ENCODE results near the gene RAB3IP. TPM values are rescaled to one million over a fixed set of nuclear protein-coding genes. Genes with fewer than 3 reads are reported as not detected.

Gene RAB3IP, protein sequence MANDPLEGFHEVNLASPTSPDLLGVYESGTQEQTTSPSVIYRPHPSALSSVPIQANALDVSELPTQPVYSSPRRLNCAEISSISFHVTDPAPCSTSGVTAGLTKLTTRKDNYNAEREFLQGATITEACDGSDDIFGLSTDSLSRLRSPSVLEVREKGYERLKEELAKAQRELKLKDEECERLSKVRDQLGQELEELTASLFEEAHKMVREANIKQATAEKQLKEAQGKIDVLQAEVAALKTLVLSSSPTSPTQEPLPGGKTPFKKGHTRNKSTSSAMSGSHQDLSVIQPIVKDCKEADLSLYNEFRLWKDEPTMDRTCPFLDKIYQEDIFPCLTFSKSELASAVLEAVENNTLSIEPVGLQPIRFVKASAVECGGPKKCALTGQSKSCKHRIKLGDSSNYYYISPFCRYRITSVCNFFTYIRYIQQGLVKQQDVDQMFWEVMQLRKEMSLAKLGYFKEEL
- 54.3 and 111 TPM in 2 replicates for total RNA-seq (ENCODE audit: low replicate concordance)

DNA sequence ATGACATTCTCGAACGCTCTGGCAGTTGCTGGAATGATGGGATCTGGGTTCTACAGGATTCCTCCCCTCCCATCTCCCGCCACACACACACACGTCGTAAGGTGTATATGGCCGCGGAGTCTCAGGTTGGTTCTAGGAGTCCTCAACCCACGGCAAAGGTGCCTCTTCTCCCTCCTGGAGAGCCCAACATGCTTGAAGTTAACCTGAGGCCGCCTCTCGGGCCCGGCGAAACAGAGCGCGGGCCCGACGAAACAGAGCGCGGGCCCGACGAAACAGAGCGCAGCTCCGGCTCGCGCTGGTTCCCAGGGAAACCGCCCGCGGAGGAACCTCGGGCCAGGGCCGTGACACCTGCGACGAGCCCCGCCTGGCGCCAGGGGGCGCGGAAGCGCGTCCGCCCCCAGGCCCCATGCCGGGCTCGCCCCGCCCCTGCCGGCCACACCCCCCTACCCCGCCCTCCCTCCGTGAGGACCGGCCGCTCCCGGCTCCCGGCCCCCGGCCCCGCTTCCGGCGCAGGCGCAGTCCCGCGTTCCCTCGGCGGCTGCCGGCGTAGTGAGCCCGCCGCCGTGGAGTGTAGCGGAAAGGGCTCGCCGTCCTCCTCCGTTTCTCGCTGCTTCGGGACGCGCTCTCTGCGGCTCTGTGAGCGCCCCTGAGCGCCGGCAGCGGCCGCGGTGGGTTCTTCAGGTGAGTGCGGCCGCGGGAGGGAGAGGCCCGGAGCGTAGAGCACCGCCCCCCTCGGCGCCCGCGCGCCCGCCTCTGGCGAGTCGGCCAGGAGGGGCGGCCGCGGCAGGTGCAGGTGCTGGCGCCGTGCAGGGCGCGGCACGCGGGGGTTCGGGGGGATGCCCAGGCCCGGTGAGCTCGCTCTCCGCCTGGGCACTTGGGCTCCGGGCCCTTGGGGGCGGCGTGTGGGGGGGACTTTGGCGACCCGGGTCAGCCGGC, at the start of gene RAB3IP:
RAB3IP (plus strand) TSS at position 510 of the 936 bp plus-strand sequence. CDS start 16,549 bp downstream, outside the sequence.
- Histone ChIP-seq H4K20me1 (ENCODE audit: low read depth) (peaks cover 43% of the 10 kb centered on the region), H3F3A (ENCODE audit: low read depth) (peaks cover 21% of the 10 kb centered on the region), H3K9ac (peak within 1 kb of the TSS; percentile 57), H3K9me3 (ENCODE audit: low read depth) (no peaks in the 10 kb centered on the region), H3K36me3 (no peaks in the 10 kb centered on the region), H3K4me2 (peak within 1 kb of the TSS; percentile 97), H3K27me3 (peaks cover 40% of the 10 kb centered on the region), H3K4me3 (peak within 1 kb of the TSS; percentile 95), H3K79me2 (ENCODE audit: low read depth) (peaks cover 43% of the 10 kb centered on the region), H2AFZ (replicated peaks) (peak within 1 kb of the TSS; percentile 84), H3K4me1 (peaks cover 17% of the 10 kb centered on the region), H3K27ac (peak within 1 kb of the TSS; percentile 83)
- peak; percentile 68 for TF ChIP-seq CTCF (IDR thresholded peaks at IDR 0.05)
- no peak for TF ChIP-seq EZH2phosphoT487 (IDR thresholded peaks at IDR 0.05)
- peak; percentile 27 for TF ChIP-seq EZH2 (IDR thresholded peaks at IDR 0.05)
- H3K9me3 Mint-ChIP-seq = no peaks in the 10 kb centered on the region
- peaks cover 7% of the 10 kb centered on the region for H3K27me3 Mint-ChIP-seq (ENCODE audit: insufficient read depth, low read depth)
- H3K36me3 Mint-ChIP-seq = peaks cover 2% of the 10 kb centered on the region
- peaks cover 10% of the 10 kb centered on the region for H3K4me1 Mint-ChIP-seq
- H3K27ac Mint-ChIP-seq = no peak within 1 kb of the TSS
- H3K4me3 Mint-ChIP-seq = peak within 1 kb of the TSS; percentile 90
- peak; percentile 95 for DNase-seq (ENCODE audit: low spot score)

- Mint-ChIP-seq H3K4me3 (no peak overlapping the region), H3K4me1 (peaks cover 40% of the 10 kb centered on the region), H3K27me3 (ENCODE audit: insufficient read depth, low read depth) (peaks cover 8% of the 10 kb centered on the region), H3K36me3 (no peaks in the 10 kb centered on the region), H3K9me3 (no peaks in the 10 kb centered on the region), H3K27ac (peak overlapping the region; percentile 3)
- peak overlapping the region; percentile 58 for H3K4me2 ChIP-seq
- H2AFZ ChIP-seq (replicated peaks) = no peak overlapping the region
- no peak for TF ChIP-seq EZH2phosphoT487 (IDR thresholded peaks at IDR 0.05)
- no peak for TF ChIP-seq EZH2 (IDR thresholded peaks at IDR 0.05)
- TF ChIP-seq CTCF (IDR thresholded peaks at IDR 0.05) = no peak
- H4K20me1 ChIP-seq (ENCODE audit: low read depth) = no peaks in the 10 kb centered on the region
- H3K79me2 ChIP-seq (ENCODE audit: low read depth) = no peaks in the 10 kb centered on the region
- peak; percentile 70 for DNase-seq (ENCODE audit: low spot score)
- H3K4me3 ChIP-seq = no peak overlapping the region
- peaks cover 44% of the 10 kb centered on the region for H3F3A ChIP-seq (ENCODE audit: low read depth)
- no peaks in the 10 kb centered on the region for H3K36me3 ChIP-seq
- H3K9me3 ChIP-seq (ENCODE audit: low read depth) = no peaks in the 10 kb centered on the region
- H3K9ac ChIP-seq = no peak overlapping the region
- H3K4me1 ChIP-seq = peaks cover 57% of the 10 kb centered on the region
- peak overlapping the region; percentile 76 for H3K27ac ChIP-seq
- H3K27me3 ChIP-seq = no peaks in the 10 kb centered on the region
Observed at GRCh38 chr12:69689638-69690037, 49.0 kb upstream of the RAB3IP start.

DNA sequence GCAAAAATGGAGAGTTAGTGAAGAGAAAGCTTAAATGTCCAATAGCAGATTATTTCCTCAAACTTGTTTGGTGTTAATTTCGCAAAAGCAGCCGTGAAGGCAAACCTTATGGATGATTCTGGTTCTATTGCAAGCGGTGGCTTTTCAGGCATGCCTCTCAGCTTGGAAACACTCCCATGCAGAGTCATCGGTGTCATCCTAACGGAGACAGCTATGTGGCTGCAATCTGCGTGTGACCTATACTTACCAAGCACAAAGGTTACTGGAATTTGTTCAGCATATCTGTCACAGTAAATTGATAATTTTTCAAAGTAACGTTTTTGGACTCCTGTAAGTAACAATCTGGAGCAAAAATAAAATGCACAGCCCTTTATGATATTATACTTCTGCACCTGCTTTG, 44.5 kb upstream of the RAB3IP start:
- Mint-ChIP-seq H3K27me3 (ENCODE audit: insufficient read depth, low read depth) (peaks cover 6% of the 10 kb centered on the region), H3K4me3 (no peak overlapping the region), H3K36me3 (no peaks in the 10 kb centered on the region), H3K27ac (no peak overlapping the region), H3K4me1 (peaks cover 13% of the 10 kb centered on the region), H3K9me3 (no peaks in the 10 kb centered on the region)
- H4K20me1 ChIP-seq (ENCODE audit: low read depth) = no peaks in the 10 kb centered on the region
- no peak for DNase-seq (ENCODE audit: low spot score)
- no peaks in the 10 kb centered on the region for H3K9me3 ChIP-seq (ENCODE audit: low read depth)
- H3K36me3 ChIP-seq = no peaks in the 10 kb centered on the region
- H3K79me2 ChIP-seq (ENCODE audit: low read depth) = no peaks in the 10 kb centered on the region
- H3K4me3 ChIP-seq = no peak overlapping the region
- no peak for TF ChIP-seq CTCF (IDR thresholded peaks at IDR 0.05)
- no peak for TF ChIP-seq EZH2 (IDR thresholded peaks at IDR 0.05)
- TF ChIP-seq EZH2phosphoT487 (IDR thresholded peaks at IDR 0.05) = no peak
- no peak overlapping the region for H3K27ac ChIP-seq
- peaks cover 20% of the 10 kb centered on the region for H3F3A ChIP-seq (ENCODE audit: low read depth)
- H3K27me3 ChIP-seq = no peaks in the 10 kb centered on the region
- H3K9ac ChIP-seq = no peak overlapping the region
- peaks cover 69% of the 10 kb centered on the region for H3K4me1 ChIP-seq
- H2AFZ ChIP-seq (replicated peaks) = peak overlapping the region; percentile 9
- H3K4me2 ChIP-seq = no peak overlapping the region

Data from neural progenitor cell (in vitro differentiated cells).